ENCODE data around the gene FANCG.

DNA sequence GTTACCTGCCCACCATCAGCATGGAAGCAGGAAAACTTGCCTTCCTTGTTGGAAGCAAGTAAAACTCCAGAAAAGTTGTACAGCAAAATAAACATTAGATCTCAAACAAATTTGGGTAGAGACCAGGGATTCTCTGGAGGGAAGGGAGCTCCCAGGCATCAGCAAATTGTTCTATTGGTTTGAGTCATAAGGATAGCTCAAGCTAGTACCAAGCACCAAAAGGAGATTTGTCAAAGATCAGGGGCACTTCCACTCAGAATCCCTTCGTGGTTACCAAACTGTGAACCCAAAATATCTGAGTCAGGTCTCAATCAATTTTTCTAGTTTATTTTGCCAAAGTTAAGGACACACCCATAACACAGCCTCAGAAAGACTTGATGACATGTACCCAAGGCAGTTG, 52.4 kb downstream of the FANCG start:
- TF ChIP-seq CTCF (IDR thresholded peaks at IDR 0.05; ENCODE audit: borderline replicate concordance, extremely low read depth, low read length, poor library complexity, severe bottlenecking): no peak
- no peak for TF ChIP-seq EZH2 (IDR thresholded peaks at IDR 0.05; ENCODE audit: borderline replicate concordance, low read depth, low read length, severe bottlenecking)

Measured in DND-41 (cell line).